Measurements from ENCODE around the gene DPYSL5.
"Not testable (repeated sequence)": the region's sequence is repeated elsewhere in the genome, so short reads cannot be mapped to it uniquely, and the experiment has no call there.

Gene DPYSL5

GRCh38 chr2:26809876-26810577, 37.9 kb upstream of the DPYSL5 start:
- Histone ChIP-seq H3K27me3 (replicated peaks in 2 of 5; ENCODE audit: control insufficient read depth in 4 of 5, insufficient read depth in 5 of 5, low read length in 4 of 5) (no peaks in the 10 kb centered on the region), H3K27ac (ENCODE audit: insufficient read depth in 1 of 2, low read depth in 1 of 2, low read length in 2 of 2, poor library complexity in 1 of 2, severe bottlenecking in 2 of 2) (no peak overlapping the region), H3K4me1 (ENCODE audit: control extremely low read depth in 1 of 4, control insufficient read depth in 4 of 4, insufficient read depth in 4 of 4, low read length in 3 of 4) (peaks cover 11 to 22% (median 19%) of the 10 kb centered on the region in 4 experiments), H3K9me3 (ENCODE audit: control extremely low read depth in 1 of 5, control insufficient read depth in 4 of 5, insufficient read depth in 2 of 5, low read depth in 1 of 5, low read length in 4 of 5) (no peaks in the 10 kb centered on the region), H3K36me3 (ENCODE audit: control insufficient read depth in 4 of 4, insufficient read depth in 4 of 4, low read length in 3 of 4) (no peaks in the 10 kb centered on the region), H3K4me3 (ENCODE audit: control insufficient read depth in 1 of 7, extremely low read depth in 1 of 7, insufficient read depth in 4 of 7, low read depth in 2 of 7, low read length in 6 of 7) (peak overlapping the region in 1 of 7 experiments; percentile 36)
- WGBS (ENCODE audit: insufficient coverage) = 4% methylated on average over 5 of the region's 6 CpGs
- CTCF ChIA-PET = no interaction called here
- DNase-seq = peak; percentile 26 to 74 (median 74)
- POLR2A ChIA-PET = interaction anchor here (0.9 kb wide), 1 partner anchor 14 kb away, joined by 3 read pairs; no protein-coding TSS in a partner anchor

GRCh38 chr2:26811261-26811660, 36.7 kb upstream of the DPYSL5 start:
- 94% methylated on average over 7 of the region's 8 CpGs for WGBS (ENCODE audit: insufficient coverage)
- DNase-seq = no peak
- POLR2A ChIA-PET = no interaction called here

GRCh38 chr2:26811791-26812694, 35.9 kb upstream of the DPYSL5 start:
- Histone ChIP-seq H3K4me3 (ENCODE audit: control insufficient read depth in 1 of 7, extremely low read depth in 1 of 7, insufficient read depth in 4 of 7, low read depth in 2 of 7, low read length in 6 of 7) (no peak overlapping the region), H3K4me1 (ENCODE audit: control extremely low read depth in 1 of 4, control insufficient read depth in 4 of 4, insufficient read depth in 4 of 4, low read length in 3 of 4) (peaks cover 11 to 23% (median 19%) of the 10 kb centered on the region in 4 experiments), H3K36me3 (ENCODE audit: control insufficient read depth in 4 of 4, insufficient read depth in 4 of 4, low read length in 3 of 4) (no peaks in the 10 kb centered on the region), H3K27me3 (replicated peaks in 2 of 5; ENCODE audit: control insufficient read depth in 4 of 5, insufficient read depth in 5 of 5, low read length in 4 of 5) (no peaks in the 10 kb centered on the region), H3K27ac (ENCODE audit: insufficient read depth in 1 of 2, low read depth in 1 of 2, low read length in 2 of 2, poor library complexity in 1 of 2, severe bottlenecking in 2 of 2) (no peak overlapping the region), H3K9me3 (ENCODE audit: control extremely low read depth in 1 of 5, control insufficient read depth in 4 of 5, insufficient read depth in 2 of 5, low read depth in 1 of 5, low read length in 4 of 5) (no peaks in the 10 kb centered on the region)
- ChIA-PET POLR2A (no interaction called here), CTCF (interaction anchor here (1.2 kb wide), 1 partner anchor 34 kb away, joined by 3 read pairs; no protein-coding TSS in a partner anchor)
- WGBS (ENCODE audit: insufficient coverage) = 93% methylated on average over 11 of the region's 14 CpGs
- DNase-seq = no peak

More at GRCh38 chr2:26811261-26811660, 36.7 kb upstream of the DPYSL5 start:
- no peaks in the 10 kb centered on the region for H3K36me3 ChIP-seq (ENCODE audit: control insufficient read depth in 4 of 4, insufficient read depth in 4 of 4, low read length in 3 of 4)
- H3K9me3 ChIP-seq (ENCODE audit: control extremely low read depth in 1 of 5, control insufficient read depth in 4 of 5, insufficient read depth in 2 of 5, low read depth in 1 of 5, low read length in 4 of 5) = no peaks in the 10 kb centered on the region
- H3K4me3 ChIP-seq (ENCODE audit: control insufficient read depth in 1 of 7, extremely low read depth in 1 of 7, insufficient read depth in 4 of 7, low read depth in 2 of 7, low read length in 6 of 7) = no peak overlapping the region
- H3K4me1 ChIP-seq (ENCODE audit: control extremely low read depth in 1 of 4, control insufficient read depth in 4 of 4, insufficient read depth in 4 of 4, low read length in 3 of 4) = peaks cover 11 to 22% (median 19%) of the 10 kb centered on the region in 4 experiments
- CTCF ChIA-PET = interaction anchor here (0.6 kb wide), 1 partner anchor 184 kb away, joined by 4 read pairs; no protein-coding TSS in a partner anchor
- H3K27ac ChIP-seq (ENCODE audit: insufficient read depth in 1 of 2, low read depth in 1 of 2, low read length in 2 of 2, poor library complexity in 1 of 2, severe bottlenecking in 2 of 2) = no peak overlapping the region
- no peaks in the 10 kb centered on the region for H3K27me3 ChIP-seq (replicated peaks in 2 of 5; ENCODE audit: control insufficient read depth in 4 of 5, insufficient read depth in 5 of 5, low read length in 4 of 5)

- Histone ChIP-seq H3K27ac (ENCODE audit: insufficient read depth in 1 of 2, low read depth in 1 of 2, low read length in 2 of 2, poor library complexity in 1 of 2, severe bottlenecking in 2 of 2) (no peak overlapping the region), H3K27me3 (replicated peaks in 2 of 5; ENCODE audit: control insufficient read depth in 4 of 5, insufficient read depth in 5 of 5, low read length in 4 of 5) (no peaks in the 10 kb centered on the region), H3K4me1 (ENCODE audit: control extremely low read depth in 1 of 4, control insufficient read depth in 4 of 4, insufficient read depth in 4 of 4, low read length in 3 of 4) (peaks cover 11 to 24% (median 19%) of the 10 kb centered on the region in 4 experiments), H3K9me3 (ENCODE audit: control extremely low read depth in 1 of 5, control insufficient read depth in 4 of 5, insufficient read depth in 2 of 5, low read depth in 1 of 5, low read length in 4 of 5) (no peaks in the 10 kb centered on the region), H3K36me3 (ENCODE audit: control insufficient read depth in 4 of 4, insufficient read depth in 4 of 4, low read length in 3 of 4) (no peaks in the 10 kb centered on the region), H3K4me3 (ENCODE audit: control insufficient read depth in 1 of 7, extremely low read depth in 1 of 7, insufficient read depth in 4 of 7, low read depth in 2 of 7, low read length in 6 of 7) (no peak overlapping the region)
- 100% methylated on average over 3 of the region's 3 CpGs for WGBS (ENCODE audit: insufficient coverage)
- no peak for DNase-seq
- POLR2A ChIA-PET = no interaction called here
- CTCF ChIA-PET = interaction anchor here (1.2 kb wide), 1 partner anchor 33 kb away, joined by 3 read pairs; no protein-coding TSS in a partner anchor
Observed at GRCh38 chr2:26812731-26813130, 35.2 kb upstream of the DPYSL5 start.

- 95% methylated on average over 39 of the region's 52 CpGs for WGBS (ENCODE audit: insufficient coverage)
- peaks cover 11 to 23% (median 19%) of the 10 kb centered on the region in 4 experiments for H3K4me1 ChIP-seq (ENCODE audit: control extremely low read depth in 1 of 4, control insufficient read depth in 4 of 4, insufficient read depth in 4 of 4, low read length in 3 of 4)
- H3K27me3 ChIP-seq (replicated peaks in 2 of 5; ENCODE audit: control insufficient read depth in 4 of 5, insufficient read depth in 5 of 5, low read length in 4 of 5); H3K27ac ChIP-seq (ENCODE audit: insufficient read depth in 1 of 2, low read depth in 1 of 2, low read length in 2 of 2, poor library complexity in 1 of 2, severe bottlenecking in 2 of 2); CTCF ChIA-PET; H3K4me3 ChIP-seq (ENCODE audit: control insufficient read depth in 1 of 7, extremely low read depth in 1 of 7, insufficient read depth in 4 of 7, low read depth in 2 of 7, low read length in 6 of 7); DNase-seq; H3K36me3 ChIP-seq (ENCODE audit: control insufficient read depth in 4 of 4, insufficient read depth in 4 of 4, low read length in 3 of 4); H3K9me3 ChIP-seq (ENCODE audit: control extremely low read depth in 1 of 5, control insufficient read depth in 4 of 5, insufficient read depth in 2 of 5, low read depth in 1 of 5, low read length in 4 of 5): not testable (repeated sequence)
- POLR2A ChIA-PET = interaction anchor here (1.5 kb wide), 1 partner anchor 32 kb away, joined by 6 read pairs; no protein-coding TSS in a partner anchor
Observed at GRCh38 chr2:26814072-26814765, 33.7 kb upstream of the DPYSL5 start.

GRCh38 chr2:26816893-26817292, 31.0 kb upstream of the DPYSL5 start:
- no peaks in the 10 kb centered on the region for H3K9me3 ChIP-seq (ENCODE audit: control extremely low read depth in 1 of 5, control insufficient read depth in 4 of 5, insufficient read depth in 2 of 5, low read depth in 1 of 5, low read length in 4 of 5)
- no peak overlapping the region for H3K27ac ChIP-seq (ENCODE audit: insufficient read depth in 1 of 2, low read depth in 1 of 2, low read length in 2 of 2, poor library complexity in 1 of 2, severe bottlenecking in 2 of 2)
- ChIA-PET CTCF (interaction anchor here (0.8 kb wide), 1 partner anchor 29 kb away, joined by 3 read pairs; no protein-coding TSS in a partner anchor), POLR2A (no interaction called here)
- H3K36me3 ChIP-seq (ENCODE audit: control insufficient read depth in 4 of 4, insufficient read depth in 4 of 4, low read length in 3 of 4) = no peaks in the 10 kb centered on the region
- no peak overlapping the region for H3K4me3 ChIP-seq (ENCODE audit: control insufficient read depth in 1 of 7, extremely low read depth in 1 of 7, insufficient read depth in 4 of 7, low read depth in 2 of 7, low read length in 6 of 7)
- peaks cover 0 to 3% (median 0%) of the 10 kb centered on the region in 4 experiments for H3K4me1 ChIP-seq (ENCODE audit: control extremely low read depth in 1 of 4, control insufficient read depth in 4 of 4, insufficient read depth in 4 of 4, low read length in 3 of 4)
- 86% methylated on average over 2 of the region's 3 CpGs for WGBS (ENCODE audit: insufficient coverage)
- no peak for DNase-seq
- peaks cover 0 to 3% (median 0%) of the 10 kb centered on the region in 5 experiments for H3K27me3 ChIP-seq (replicated peaks in 2 of 5; ENCODE audit: control insufficient read depth in 4 of 5, insufficient read depth in 5 of 5, low read length in 4 of 5)
